Endothelial cell of coronary artery (primary cell): Measurements from ENCODE around the gene CHI3L2. TPM values are rescaled to one million over a fixed set of nuclear protein-coding genes. Genes with fewer than 3 reads are reported as not detected.

Experiments
- total RNA-seq: library from RNA; depleted of rRNA; stranded (reverse); fragments of >200 nt; gene quantifications from 2 replicates; pipeline ENCODE4 v1.2.3, GENCODE V29; 2014

CHI3L2 gene, protein sequence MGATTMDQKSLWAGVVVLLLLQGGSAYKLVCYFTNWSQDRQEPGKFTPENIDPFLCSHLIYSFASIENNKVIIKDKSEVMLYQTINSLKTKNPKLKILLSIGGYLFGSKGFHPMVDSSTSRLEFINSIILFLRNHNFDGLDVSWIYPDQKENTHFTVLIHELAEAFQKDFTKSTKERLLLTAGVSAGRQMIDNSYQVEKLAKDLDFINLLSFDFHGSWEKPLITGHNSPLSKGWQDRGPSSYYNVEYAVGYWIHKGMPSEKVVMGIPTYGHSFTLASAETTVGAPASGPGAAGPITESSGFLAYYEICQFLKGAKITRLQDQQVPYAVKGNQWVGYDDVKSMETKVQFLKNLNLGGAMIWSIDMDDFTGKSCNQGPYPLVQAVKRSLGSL
- total RNA-seq: not detected in 2 replicates

DNA sequence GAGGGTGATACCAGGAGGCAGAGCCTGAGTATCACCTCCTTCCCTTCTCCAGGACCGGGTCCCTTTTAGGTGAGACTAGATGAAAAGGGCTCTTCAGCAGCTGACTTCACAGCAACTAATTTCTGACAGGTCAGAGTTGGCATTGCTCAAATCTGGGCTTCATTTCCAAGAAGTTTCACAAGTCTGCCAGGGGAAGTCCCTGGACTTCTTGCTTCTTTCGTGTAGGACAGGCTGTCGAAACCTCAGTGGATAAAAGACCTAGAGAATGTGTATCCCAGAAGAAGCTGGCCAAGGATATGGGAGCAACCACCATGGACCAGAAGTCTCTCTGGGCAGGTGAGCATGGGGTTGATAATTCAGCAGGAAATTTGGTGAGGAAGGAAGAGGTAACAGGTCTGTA is at the start of gene CHI3L2:
Gene CHI3L2, plus strand, starts transcription at position 280 of the 400 bp plus-strand sequence. Its CDS starts 17 bp downstream, at position 297.

DNA sequence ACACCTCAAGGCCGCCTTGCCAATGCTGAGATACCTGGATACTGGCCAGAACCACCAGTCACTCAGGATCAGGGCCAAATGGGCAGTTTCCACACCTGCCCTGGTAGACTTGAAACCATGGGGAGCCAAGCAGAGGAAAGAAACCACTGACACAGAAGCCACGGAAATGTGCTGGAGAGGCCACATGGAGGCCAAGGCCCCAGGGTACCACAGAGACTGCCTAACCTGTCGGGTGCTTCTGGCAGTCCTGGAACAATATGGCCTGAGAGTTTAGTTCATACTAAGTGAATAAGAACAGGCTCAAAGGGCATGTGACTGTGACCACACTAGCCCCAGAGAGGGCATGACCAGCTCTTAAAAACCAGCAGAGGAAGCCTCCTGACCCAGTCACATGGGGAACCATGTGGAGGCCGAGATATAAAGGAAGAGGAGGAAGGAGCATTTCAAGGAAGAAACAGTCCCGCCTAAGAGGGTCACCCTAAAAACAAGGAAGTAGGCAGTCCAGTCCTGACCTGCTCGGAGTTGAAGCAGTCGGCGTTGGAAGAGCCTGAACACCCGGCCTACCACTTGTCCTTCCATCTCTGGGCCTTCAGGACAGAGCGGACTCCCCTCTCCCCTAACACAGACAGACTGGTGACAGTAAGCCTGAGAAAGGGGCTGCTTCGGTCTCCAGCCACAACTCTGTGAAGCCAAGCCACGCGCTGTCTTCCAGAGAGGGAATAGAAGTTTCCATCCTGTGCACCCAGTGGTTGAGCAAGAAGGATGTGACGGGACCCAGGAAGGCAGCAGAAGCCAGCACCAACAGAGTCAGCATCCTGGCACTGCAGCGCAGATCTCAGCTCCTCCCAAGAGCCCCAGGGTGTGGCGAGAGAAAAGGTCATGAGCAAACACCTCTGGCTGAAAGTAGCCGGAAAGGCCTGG is 27.4 kb upstream of the CHI3L2 start, which contains the start of gene DENND2D:
Gene DENND2D, minus strand, starts transcription at position 766 of the 921 bp plus-strand sequence. Its CDS starts 187 bp downstream, at position 579.

DNA sequence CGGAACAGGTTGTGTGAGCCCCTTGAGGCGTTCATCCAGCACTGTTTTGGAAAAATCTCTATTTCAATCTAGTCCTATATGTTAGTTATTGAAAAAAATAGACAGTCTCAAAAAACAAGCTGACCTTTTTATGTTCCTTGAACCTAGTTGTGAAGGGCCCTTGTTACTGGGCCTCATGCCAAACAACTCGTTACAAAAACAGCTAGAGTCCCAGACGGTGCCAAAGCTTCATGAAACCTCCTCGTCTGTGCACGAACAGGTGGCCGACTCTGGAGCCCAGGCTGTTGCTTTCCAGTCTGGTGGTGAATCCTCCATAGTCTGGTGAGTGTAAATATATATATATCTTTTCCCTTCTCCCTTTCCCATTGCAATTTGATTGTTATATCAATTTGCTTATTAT is 63.1 kb downstream of the CHI3L2 start, which contains the start of gene CHIA:
Gene CHIA, plus strand, starts transcription at position 222 of the 400 bp plus-strand sequence. CDS start 19,617 bp downstream, outside the sequence.

Other genes with a start within 250 kb of the CHI3L2 start
- gene DRAM2, start 87.6 kb upstream of the CHI3L2 start, total RNA-seq: 39.3 and 57.6 TPM in 2 replicates
- 32.8 and 44.1 TPM in 2 replicates for gene CEPT1, start 87.5 kb upstream of the CHI3L2 start, total RNA-seq
- gene DENND2D, start 27.1 kb upstream of the CHI3L2 start, total RNA-seq: 0.63 and 1.1 TPM in 2 replicates
- gene CHIA, start 63.1 kb downstream of the CHI3L2 start, total RNA-seq: not detected in 2 replicates
- gene OVGP1, start 200.0 kb downstream of the CHI3L2 start, total RNA-seq: 0.47 and 0.63 TPM in 2 replicates
- 28.9 and 48.2 TPM in 2 replicates for gene WDR77, start 221.5 kb downstream of the CHI3L2 start, total RNA-seq
- 297 and 316 TPM in 2 replicates for gene ATP5PB, start 221.8 kb downstream of the CHI3L2 start, total RNA-seq
- 0.09 and 0.19 TPM in 2 replicates for gene C1orf162, start 246.3 kb downstream of the CHI3L2 start, total RNA-seq